Omental fat pad (tissue), 4 donors: ENCODE data around the gene RAX2. TPM values are rescaled to one million over a fixed set of nuclear protein-coding genes. Genes with fewer than 3 reads are reported as not detected.

Experiments
- ATAC-seq: fragments of 150-250 bp; one replicate; pipeline ENCODE4 v1.9.1; 2016; ENCODE audit warnings: mild to moderate bottlenecking, moderate library complexity; ENCODE audit not compliant: low FRiP score
- DNase-seq: peaks from one replicate; pipeline ENCODE4 v3.0.0-alpha.2; 2019; ENCODE audit warnings: low spot score
- CTCF ChIP-seq, 3 donors: fragments of 450-650 bp; IDR thresholded peaks; one replicate each; pipeline ENCODE4 v1.5.1; 2016 to 2017; ENCODE audit warnings: antibody characterized with exemption in 3 of 3, mild to moderate bottlenecking in 3 of 3, moderate library complexity in 2 of 3
- total RNA-seq, 4 donors: library from RNA; depleted of rRNA; stranded (reverse); fragments of >200 nt; gene quantifications; one replicate each; pipeline ENCODE4 v1.1.0, GENCODE V29; 2016

Gene RAX2
- total RNA-seq, 4 donors from 2014 or later: 0.19 TPM; not detected in 3

- no peak for DNase-seq
- TF ChIP-seq CTCF (IDR thresholded peaks at IDR 0.05): no peak
- no peak for ATAC-seq
Observed at GRCh38 chr19:3781603-3782002, 9.6 kb upstream of the RAX2 start.

GRCh38 chr19:3780786-3781304 is 8.8 kb upstream of the RAX2 start:
- no peak for DNase-seq
- ATAC-seq: no peak
- no peak for TF ChIP-seq CTCF (IDR thresholded peaks at IDR 0.05)

- ATAC-seq: no peak
- no peak for TF ChIP-seq CTCF (IDR thresholded peaks at IDR 0.05)
Observed at GRCh38 chr19:3778899-3779723, 7.1 kb upstream of the RAX2 start.

GRCh38 chr19:3778104-3778867 is 6.3 kb upstream of the RAX2 start:
- ATAC-seq (no peak), DNase-seq (no peak)
- no peak for TF ChIP-seq CTCF (IDR thresholded peaks at IDR 0.05)

More at GRCh38 chr19:3778899-3779723, 7.1 kb upstream of the RAX2 start:
- no peak for DNase-seq

- TF ChIP-seq CTCF (IDR thresholded peaks at IDR 0.05): no peak
- DNase-seq (no peak), ATAC-seq (no peak)
Observed at GRCh38 chr19:3776479-3777040, 4.5 kb upstream of the RAX2 start.

- no peak for ATAC-seq
- DNase-seq: no peak
- TF ChIP-seq CTCF (IDR thresholded peaks at IDR 0.05): no peak
Observed at GRCh38 chr19:3775831-3776230, 3.8 kb upstream of the RAX2 start.
